PC-9 (cell line): Measurements from ENCODE around the gene RICTOR.

Source experiments
- EZH2 ChIP-seq: fragments of 200-600 bp; sonication (generic); IDR thresholded peaks from 2 replicates; pipeline ENCODE4 v1.8.0; 2017; ENCODE audit warnings: antibody characterized with exemption, low read depth
- TF ChIP-seq, protein P1 (sequence below): fragments of 200-600 bp; sonication (generic); conservative IDR thresholded peaks from 2 replicates; pipeline ENCODE4 v1.6.1; 2017; ENCODE audit warnings: mixed run types, antibody characterized with exemption, mild to moderate bottlenecking, moderate library complexity

DNA sequence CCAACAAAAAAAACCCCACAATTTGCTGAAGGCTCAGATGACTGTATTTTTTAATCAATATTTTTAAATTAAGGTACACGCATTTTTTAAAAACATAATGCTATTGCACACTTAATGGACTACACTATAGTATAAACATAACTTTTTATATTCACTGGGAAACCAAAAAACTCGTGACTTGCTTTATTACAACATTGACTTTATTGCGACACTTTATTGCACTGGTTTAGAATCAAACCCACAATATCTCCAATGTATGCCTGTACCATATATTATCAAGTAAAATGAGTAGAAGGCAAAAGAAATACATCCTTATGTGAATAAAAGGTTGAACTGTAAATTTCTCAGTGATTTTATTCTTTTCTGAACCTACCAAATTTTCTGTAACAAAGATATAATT, 53.7 kb downstream of the RICTOR start:
- TF ChIP-seq EZH2 = no peak
- TF ChIP-seq, protein P1, sequence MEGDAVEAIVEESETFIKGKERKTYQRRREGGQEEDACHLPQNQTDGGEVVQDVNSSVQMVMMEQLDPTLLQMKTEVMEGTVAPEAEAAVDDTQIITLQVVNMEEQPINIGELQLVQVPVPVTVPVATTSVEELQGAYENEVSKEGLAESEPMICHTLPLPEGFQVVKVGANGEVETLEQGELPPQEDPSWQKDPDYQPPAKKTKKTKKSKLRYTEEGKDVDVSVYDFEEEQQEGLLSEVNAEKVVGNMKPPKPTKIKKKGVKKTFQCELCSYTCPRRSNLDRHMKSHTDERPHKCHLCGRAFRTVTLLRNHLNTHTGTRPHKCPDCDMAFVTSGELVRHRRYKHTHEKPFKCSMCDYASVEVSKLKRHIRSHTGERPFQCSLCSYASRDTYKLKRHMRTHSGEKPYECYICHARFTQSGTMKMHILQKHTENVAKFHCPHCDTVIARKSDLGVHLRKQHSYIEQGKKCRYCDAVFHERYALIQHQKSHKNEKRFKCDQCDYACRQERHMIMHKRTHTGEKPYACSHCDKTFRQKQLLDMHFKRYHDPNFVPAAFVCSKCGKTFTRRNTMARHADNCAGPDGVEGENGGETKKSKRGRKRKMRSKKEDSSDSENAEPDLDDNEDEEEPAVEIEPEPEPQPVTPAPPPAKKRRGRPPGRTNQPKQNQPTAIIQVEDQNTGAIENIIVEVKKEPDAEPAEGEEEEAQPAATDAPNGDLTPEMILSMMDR = no peak
